Stimulated activated CD4-positive, alpha-beta T cell treated with anti-CD3 and anti-CD28 coated beads, Interleukin-12 subunit alpha, Interleukin-12 subunit beta, amount 100 ng/mL, for 4 hours (primary cell): ENCODE data around the gene NUBPL.
"Not testable (repeated sequence)": the region's sequence is repeated elsewhere in the genome, so short reads cannot be mapped to it uniquely, and the experiment has no call there.

Experiments used
- DNase-seq: peaks from one replicate; pipeline ENCODE4 v3.0.0-alpha.2; 2020

NUBPL gene

GRCh38 chr14:31751047-31751446 lies 189.8 kb downstream of the NUBPL start:
- DNase-seq, result not testable (repeated sequence)

GRCh38 chr14:31752867-31753661 lies 191.9 kb downstream of the NUBPL start:
- no peak for DNase-seq

- DNase-seq, result no peak
Observed at GRCh38 chr14:31758941-31759340, 197.7 kb downstream of the NUBPL start.

GRCh38 chr14:31760277-31760676 lies 199.1 kb downstream of the NUBPL start:
- DNase-seq, result no peak

GRCh38 chr14:31761325-31761724 lies 200.1 kb downstream of the NUBPL start:
- no peak for DNase-seq

GRCh38 chr14:31763041-31763440 lies 201.8 kb downstream of the NUBPL start:
- no peak for DNase-seq

- no peak for DNase-seq
Observed at GRCh38 chr14:31766315-31766892, 205.2 kb downstream of the NUBPL start.

DNA sequence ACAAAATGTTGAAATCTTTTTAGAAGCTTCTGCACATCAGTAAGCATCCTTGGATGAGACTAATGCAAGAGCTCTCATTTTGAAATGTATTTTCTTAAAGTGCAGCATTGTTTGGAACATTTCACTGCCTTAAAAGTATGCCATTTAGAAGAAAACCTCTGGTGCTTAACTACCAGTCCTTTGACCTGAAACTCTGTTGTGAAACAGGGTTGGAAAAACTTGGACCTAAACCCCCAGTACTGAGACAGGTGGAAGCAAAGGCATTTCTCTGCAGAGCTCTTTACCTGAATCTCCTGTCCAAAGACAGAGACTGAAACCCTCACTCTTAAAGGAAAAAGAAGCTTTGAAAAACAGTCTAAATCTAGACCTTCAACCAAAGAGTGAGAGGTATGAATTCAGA lies 207.2 kb downstream of the NUBPL start:
- DNase-seq, result no peak

DNA sequence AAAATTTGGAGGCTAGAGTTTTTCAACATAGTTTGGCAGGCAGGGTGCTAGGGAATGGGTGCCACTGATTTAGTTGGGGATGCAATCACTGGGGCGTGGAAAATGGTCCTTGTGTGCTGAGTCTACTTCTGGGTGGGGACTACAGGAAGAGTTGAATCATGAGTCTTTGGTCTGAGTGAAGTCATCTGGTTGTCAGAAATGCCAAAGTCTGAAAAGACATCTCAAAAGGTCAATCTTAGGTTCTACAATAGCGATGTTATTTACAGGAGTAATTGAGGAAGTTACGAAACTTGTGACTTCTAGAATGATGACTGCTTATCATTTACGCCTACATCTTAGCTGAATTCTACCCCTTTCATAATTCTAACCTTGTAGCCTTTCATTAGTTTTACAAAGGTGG lies 209.1 kb downstream of the NUBPL start:
- DNase-seq, result no peak

- DNase-seq, result no peak
Observed at GRCh38 chr14:31774567-31774966, 213.4 kb downstream of the NUBPL start.

GRCh38 chr14:31777312-31777711 lies 216.1 kb downstream of the NUBPL start:
- DNase-seq, result no peak

DNA sequence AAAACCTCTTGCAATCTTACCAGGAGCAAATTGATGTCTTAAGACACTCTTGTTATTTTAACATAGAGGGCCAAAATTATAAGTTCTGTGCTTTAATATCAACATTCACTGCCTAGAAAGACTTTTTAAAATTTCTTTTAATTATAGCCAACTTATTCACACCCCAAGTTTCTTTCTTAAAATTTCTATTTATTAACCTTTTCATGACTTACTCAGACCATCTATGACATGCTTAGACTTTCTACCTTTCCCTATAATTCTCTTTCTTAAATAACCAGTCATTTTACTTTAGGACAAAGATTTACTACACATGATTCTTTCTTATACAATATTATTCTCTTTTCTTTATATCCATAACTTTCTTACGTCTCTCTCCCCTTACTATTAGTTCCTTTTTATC lies 220.4 kb downstream of the NUBPL start:
- no peak for DNase-seq

- no peak for DNase-seq
Observed at GRCh38 chr14:31785574-31785973, 224.4 kb downstream of the NUBPL start.

GRCh38 chr14:31787377-31787776 lies 226.2 kb downstream of the NUBPL start:
- DNase-seq, result no peak

DNA sequence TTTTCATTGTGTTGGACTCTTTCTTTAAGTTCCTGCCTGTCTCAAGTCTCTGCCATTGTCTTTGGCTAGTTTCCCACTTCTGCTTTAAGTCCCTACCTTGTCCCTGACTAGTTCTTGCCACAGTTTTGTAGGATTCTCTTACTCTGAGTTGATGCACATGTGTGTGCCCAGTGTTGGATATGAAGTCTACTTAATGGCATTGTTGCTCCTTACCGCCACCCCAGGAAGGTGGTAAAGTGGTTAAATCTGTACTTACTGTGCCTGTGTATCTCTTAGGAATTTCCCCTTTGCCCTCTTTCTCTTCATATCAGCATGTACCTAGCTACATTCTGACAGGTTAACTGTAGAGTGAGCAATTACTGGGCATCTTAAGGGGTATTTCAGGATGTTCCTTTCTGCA lies 227.1 kb downstream of the NUBPL start:
- DNase-seq, result no peak

DNA sequence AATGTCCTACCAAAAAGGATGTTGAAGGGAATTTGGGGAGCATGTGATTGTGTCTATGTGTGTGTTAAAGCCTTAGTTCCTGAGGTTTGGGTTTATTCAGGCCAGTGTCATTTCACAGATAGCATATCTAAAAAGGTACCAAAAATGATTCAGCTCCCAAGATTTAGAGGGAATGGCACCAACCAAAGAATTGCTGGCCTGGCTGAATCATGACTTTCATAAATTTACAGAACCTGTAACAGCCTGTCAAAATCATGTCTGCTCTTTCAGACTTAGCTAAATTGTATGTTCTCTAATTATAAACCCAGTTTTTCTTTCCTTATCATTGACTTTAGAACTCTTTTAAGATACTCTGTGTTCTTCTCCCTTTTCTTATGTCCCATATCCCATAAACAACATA lies 231.5 kb downstream of the NUBPL start:
- no peak for DNase-seq

GRCh38 chr14:31797946-31798345 lies 236.7 kb downstream of the NUBPL start:
- not testable (repeated sequence) for DNase-seq

GRCh38 chr14:31802838-31803237 lies 241.6 kb downstream of the NUBPL start:
- DNase-seq, result no peak

GRCh38 chr14:31806249-31806648 lies 245.0 kb downstream of the NUBPL start:
- no peak for DNase-seq

- DNase-seq, result not testable (repeated sequence)
Observed at GRCh38 chr14:31811693-31812628, 250.8 kb downstream of the NUBPL start.

DNA sequence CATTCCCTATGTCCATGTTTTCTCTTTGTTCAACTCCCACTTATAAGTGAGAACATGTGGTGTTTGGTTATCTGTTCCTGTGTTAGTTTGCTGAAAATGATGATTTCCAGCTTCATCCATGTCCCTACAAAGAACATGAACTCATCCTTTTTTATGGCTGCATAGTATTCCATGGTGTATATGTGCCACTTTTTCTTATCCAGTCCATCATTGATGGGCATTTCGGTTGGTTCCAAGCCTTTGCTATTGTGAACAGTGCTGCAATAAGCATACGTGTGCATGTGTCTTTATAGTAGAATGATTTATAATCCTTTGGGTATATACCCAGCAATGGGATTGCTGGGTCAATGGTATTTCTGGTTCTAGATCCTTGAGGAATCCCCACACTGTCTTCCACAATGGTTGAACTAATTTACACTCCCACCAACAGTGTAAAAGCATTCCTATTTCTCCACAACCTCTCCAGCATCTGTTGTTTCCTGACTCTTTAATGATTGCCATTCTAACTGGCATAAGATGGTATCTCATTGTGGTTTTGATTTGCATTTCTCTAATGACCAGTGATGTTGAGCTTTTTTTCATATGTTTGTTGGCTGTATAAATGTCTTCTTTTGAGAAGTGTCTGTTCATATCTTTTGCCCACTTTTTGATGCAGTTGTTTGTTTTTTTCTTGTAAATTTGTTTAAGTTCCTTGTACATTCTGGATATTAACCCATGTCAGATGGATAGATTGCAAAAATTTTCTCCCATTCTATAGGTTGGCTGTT lies 252.7 kb downstream of the NUBPL start:
- not testable (repeated sequence) for DNase-seq

DNA sequence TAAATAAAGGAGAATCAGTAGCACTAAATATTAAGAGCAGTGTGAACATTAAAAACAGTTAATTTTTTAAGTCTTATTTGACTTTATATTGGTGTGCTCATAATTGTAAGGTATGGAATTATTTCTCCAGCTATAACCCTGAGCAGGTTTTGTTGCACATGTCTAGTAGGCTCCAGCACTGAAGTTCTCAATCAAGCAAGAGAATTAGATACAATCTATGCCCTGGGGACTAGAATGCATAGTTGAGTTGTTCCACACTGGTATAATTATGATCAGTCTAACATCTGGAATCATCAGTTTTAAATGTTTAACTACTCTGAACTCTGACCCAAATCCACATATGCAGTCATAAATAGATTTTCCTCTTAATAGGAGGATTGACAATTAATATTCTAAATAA lies 258.1 kb downstream of the NUBPL start:
- DNase-seq, result no peak

DNA sequence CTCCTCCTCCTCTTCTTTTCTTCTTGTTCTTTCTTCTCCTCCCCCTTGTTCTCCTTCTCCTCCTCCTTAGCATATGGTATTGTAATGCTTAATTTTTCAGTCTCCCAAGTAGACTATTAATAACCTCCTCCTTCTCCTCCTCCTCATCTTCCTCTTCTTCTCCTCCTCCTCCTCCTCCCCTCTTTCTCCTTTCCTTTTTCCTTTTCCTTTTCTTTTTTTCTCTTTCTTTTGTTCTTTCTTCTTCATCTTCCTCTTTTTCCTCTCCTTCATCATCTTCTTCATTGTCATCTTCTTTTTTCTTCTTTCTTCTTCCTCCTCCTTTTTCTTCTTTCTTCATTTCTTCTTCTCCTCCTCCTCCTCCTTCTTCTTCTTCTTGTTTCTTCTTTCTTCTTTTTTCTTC lies 264.3 kb downstream of the NUBPL start:
- DNase-seq, result no peak
